HG03575 (cell line): ENCODE measurements around the gene MLC1.

Experiments used
- ATAC-seq: cut with Tn5 transposase; IDR thresholded peaks from one replicate; pipeline ENCODE4 v1.9.1; 2021; ENCODE audit not compliant: unreplicated experiment, insufficient number of reproducible peaks, low FRiP score; ENCODE audit errors: extremely low read depth

The MLC1 gene

GRCh38 chr22:50061824-50062355 lies 23.3 kb downstream of the MLC1 start:
- no peak for ATAC-seq

DNA sequence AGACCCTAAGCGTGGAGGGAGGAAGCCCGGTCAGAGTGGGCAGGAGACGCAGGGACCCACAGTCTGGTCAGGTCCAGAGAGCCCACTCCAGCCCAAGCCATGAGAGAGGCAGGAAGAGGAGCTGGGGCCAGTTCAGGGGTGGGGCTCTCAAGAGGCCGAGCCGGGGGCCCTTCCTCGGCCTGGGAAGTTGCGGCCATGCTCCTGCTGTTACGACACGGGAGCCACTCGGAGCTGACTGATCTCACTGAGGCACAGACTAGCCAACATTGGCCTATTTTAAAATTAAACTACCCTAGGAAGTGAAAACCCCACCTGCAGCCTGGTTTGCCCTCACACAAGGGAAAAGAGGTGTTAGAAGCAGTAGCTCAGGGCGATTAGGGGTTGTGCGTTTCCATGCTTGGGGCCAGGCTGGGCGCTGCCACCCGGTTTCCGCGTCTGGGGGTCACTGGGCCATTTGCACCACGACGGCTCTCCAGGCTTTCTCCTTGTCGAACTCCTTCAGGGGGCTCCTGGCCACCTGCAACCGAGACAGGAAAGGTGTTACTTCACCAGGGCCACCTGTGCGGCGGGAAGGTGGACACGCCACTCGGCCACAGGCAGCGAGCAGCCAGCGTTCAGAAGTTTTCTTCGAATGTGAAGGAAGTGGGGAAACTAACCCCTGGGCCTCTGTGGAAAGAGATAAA lies 23.9 kb downstream of the MLC1 start:
- ATAC-seq, result no peak

GRCh38 chr22:50060441-50061140 lies 24.6 kb downstream of the MLC1 start:
- ATAC-seq, result no peak

DNA sequence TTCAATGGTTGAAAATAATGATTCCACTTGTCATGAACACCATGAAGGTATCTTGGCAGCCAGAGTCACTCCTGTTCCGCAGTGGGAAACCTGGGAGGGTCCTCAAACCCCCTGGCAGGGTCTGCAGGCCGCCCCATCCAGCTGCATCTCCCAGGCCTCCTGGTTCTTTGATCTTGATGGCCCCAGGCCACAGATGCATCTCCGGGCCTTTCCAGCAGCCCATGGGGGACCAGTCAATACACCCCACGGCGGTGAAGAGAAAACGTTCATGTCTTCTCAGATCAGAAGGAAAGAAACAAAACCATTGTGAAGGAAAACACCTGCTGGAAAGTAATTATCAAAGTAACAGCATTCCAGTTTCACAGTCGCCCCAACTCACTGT lies 25.4 kb downstream of the MLC1 start:
- no peak for ATAC-seq

GRCh38 chr22:50058906-50059880 lies 26.0 kb downstream of the MLC1 start:
- no peak for ATAC-seq

DNA sequence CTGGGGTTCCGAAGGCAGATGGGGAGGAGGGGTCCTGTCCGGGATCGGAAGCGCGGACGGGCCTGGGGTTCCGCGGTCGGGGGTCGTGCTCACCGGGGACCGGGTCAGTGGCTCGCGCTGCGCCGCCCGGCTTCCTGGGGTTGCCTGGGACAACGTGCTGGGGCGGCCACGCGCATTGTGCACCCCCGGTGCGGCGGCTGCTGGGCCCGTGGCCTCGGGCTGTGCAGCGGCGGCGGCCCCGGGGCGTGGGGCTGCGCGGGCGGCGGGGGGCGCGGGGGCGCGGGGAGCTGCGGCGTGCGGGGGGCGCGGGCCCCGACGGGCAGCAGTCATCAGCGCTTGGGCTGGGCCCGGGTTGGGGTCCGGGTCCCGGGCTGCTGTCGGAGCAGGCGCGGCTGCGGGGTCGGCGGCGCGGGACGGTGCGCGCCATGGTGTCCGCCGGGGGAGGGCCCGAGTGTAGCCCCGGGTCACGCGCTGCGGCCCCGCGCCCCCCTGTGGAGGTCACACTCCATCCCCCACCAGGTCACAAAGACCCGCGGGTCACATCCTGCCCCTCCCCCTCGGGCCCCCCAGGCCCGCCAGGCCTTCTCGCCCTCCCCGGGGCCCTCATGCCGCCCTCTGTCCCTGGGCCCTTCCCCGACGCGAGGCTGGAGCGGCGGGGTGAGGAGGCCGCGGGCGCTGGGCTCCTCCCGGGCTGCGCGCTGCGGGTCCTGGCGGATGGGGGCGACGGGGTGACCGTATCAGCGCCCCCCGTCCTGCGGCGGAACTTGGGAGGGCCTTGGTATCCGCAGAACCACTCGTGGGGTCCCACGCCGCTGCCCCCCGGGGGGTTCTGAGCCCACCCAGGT lies 26.9 kb downstream of the MLC1 start, which contains the start of gene TTLL8:
Gene TTLL8 (minus strand): TSS at position 238 of the 845 bp plus-strand sequence.
- no peak for ATAC-seq

- no peak for ATAC-seq
Observed at GRCh38 chr22:50057278-50058060, 27.8 kb downstream of the MLC1 start.

- no peak for ATAC-seq
Observed at GRCh38 chr22:50056214-50056972, 28.8 kb downstream of the MLC1 start.

DNA sequence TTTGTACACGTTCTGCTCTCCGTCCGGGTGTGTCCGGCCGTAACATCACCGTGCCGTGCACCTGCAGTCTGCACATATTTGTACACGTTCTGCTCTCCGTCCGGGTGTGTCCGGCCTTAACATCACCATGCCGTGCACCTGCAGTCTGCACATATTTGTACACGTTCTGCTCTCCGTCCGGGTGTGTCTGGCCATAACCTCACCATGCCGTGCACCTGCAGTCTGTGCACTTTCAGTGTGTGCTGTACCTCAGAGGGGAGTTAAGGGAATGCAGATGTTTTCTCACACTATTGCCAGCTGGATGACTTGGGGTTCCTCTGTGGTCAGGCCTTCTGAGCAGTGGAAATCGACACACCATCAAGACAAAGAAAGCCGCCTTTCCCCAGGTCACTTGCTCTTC lies 31.4 kb downstream of the MLC1 start:
- no peak for ATAC-seq

- ATAC-seq, result no peak
Observed at GRCh38 chr22:50051930-50052329, 33.3 kb downstream of the MLC1 start.

DNA sequence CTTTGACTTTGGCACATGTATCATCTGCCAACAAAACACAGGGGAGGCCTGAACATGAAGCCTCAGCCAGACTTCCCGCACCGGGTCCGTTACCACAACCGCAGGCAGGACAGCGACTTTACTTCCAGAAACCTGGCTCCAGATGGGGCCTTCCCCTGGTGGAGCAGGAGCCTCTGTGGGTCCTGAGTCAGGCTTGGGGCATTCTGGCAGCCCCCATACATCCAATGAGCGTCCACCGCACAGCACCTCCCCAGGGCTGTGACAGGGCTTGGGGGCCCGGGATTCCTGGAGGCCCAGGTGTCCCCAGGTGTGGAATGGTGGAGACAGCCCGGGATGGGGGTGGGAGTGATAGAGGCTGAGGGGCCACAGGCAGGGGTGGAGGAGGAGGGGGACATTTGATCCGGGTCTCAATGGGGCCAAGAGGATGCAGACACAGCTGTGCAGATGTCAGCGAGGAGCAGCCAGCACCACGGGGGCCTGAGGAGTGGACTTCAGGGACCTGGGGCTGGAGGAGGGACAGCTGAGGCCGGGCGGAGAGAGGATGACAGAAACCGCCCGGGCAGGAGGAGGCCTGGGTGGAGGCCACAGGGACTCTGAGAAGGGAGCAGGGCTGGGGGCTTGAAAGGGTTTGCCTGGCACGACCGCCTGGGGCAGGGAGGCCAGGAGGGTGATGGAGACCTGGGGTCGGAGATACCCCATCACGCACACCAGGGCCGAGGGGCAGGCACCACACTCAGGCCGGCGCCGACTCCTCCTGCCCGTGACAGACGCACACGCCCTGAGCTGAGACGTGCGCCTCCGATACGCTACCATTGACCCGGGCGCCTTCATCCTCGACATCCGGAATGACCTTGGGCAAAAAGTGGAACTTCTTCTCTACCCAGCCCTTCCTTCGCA lies 35.7 kb downstream of the MLC1 start:
- no peak for ATAC-seq

- no peak for ATAC-seq
Observed at GRCh38 chr22:50048836-50049235, 36.4 kb downstream of the MLC1 start.

DNA sequence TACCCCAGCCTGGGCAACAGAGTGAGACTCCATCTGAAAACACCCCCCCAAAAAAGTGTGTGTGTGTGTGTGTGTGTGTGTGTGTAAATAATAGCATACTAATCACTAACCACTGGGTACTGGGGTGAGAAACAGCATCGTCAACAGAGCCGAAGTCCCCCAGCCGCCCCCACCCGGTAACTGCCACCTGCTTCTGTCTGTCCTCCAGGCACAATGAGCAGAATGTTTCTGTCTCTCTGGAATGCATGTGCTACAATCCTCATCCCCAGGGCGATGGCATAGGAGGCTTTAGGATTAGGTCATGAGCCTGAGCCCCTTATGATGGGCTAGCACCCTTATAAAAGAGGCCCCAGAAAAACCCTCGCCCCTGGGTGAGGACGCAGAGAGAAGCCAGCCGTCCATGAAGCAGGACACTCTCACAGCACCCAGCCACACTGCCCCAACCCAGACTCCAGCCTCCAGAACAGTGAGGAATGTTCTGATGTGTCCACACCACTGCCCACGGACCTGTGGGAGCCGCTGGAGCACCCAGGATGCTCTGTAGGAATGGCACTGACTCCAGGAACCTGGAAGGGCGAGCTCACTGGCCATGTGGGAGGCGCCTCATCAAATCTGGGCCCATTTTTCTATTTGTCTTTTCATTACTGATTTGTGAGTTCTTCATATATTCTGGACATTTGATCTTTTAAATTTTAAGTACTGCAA lies 37.0 kb downstream of the MLC1 start:
- no peak for ATAC-seq

DNA sequence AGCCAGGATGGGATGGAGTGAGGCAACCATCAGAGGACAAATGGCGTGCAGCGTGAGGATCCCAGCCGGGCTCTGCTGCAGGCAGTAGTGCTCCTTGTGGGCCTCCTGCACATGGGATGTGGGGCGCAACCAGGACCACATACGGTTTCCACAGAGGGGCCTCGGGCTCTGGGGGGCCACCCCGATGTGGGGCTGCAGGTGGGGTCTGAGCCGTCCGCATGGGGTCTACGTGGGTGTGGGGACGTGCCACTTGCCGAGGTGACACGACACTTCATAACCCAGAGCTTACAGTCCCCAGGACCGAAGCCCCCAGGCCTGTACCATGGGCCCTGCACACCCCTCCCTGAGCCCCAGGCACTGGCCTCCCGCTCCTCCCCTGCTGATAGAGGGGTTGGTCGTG lies 37.9 kb downstream of the MLC1 start:
- no peak for ATAC-seq

GRCh38 chr22:50046481-50047245 lies 38.6 kb downstream of the MLC1 start:
- ATAC-seq, result no peak
